ENCODE measurements around the gene CAPN2.
A peak's percentile ranks its signal among the peaks of the same experiment; 100 is the strongest.

Gene CAPN2

DNA sequence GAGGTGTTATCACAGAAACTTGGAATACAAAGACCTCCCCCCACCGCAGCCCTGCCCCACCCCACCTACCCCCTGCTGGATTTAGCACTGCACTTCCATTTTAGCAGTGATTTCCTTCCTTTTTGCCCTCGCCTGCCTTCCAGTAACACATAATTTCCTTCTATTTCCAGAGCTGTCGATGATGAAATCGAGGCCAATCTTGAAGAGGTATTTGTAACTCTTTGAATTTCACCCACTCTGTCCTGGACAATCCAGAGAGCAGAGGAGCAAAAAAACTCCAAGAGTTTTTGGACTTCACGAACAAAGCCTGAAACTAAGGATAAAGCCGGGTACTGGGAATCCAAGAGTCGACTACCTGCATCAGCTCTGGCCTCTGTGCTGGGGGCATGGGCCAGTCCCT, 49.1 kb downstream of the CAPN2 start:
- DNase-seq (ENCODE audit: low read depth): no peak

DNA sequence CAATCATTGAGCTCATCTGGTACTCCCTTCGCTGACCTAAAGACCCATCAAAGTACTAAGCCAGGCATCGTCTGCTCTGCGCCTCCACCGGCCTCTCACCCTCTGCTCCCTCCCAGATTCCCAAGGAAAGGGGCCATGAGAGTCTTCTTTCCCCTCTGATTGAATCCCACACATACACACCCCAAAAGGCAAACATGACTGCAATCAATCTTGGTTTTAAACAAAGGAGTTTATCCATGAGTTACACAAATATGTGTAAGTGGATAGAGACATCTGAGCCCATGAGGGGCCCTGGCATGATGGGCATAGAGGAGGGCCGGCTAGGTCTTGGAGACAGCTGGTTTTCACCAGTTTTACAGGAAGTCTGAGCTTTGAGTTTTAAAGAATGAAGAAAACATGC, 50.9 kb downstream of the CAPN2 start:
- no peak for DNase-seq (ENCODE audit: low read depth)

- no peak for DNase-seq (ENCODE audit: low read depth)
These were observed 51.5 kb downstream of the CAPN2 start for GRCh38 chr1:223763881-223764280.

DNA sequence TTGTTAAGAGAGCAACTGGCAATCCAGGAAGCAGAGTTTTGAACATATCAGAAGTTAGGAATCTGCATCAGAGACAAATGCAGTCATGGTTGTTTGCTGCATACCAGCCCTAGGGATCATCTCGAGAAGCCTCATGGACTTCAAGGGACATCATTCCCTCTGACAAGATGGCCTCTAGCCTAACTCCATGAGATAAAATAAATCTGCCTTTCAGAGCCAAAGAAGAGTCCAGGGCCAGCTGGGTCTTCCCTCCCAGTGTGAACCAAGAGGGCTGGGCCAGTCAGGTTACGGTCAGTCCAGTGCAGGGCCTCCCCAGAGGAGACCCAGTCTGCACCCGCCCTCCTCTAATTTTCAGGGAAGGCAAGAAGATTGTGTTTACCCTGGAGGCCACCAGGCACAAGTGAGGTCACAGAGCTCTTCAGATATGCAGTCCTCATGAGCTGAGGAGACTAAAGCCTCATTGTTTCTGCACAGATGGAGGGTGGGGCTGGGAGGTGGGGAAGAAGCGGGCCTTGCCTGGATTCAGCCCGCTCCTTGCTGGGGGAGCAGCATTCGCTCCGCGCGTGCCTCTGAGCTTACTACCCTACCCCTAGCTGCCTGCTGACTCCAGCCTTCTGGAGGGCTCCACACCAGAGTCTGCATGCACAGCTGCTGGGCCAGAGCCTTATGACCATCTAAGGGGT, 52.8 kb downstream of the CAPN2 start:
- DNase-seq (ENCODE audit: low read depth): no peak

DNA sequence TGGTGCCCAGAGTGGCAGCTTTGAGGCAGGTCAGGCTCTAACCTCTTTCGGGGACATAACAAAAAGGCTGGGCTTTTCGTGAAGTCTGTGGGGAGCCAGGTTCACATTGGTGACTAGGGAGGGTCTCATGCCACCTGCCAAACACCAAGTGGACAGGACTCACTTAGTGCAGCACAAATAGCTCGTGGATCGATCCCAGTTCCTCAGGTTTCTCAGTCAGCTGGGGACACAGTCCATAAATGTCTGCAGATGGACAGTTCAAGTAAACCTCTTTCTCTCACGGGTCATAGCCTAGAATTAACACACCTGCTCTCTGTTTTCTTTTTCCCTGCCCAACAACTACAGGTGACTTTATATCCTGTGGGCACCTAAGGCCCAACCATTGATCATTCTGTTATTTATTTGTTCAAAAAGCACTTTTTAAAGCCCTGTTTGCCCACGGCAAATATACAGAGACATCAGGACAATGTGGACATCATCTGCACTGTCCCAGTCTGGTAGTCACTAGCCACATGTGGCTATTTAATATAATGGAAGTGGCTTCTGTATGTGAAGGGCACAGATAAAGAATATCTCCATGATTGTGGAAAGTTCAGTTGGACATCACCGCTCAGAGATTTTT, 53.5 kb downstream of the CAPN2 start:
- no peak for DNase-seq (ENCODE audit: low read depth)

DNA sequence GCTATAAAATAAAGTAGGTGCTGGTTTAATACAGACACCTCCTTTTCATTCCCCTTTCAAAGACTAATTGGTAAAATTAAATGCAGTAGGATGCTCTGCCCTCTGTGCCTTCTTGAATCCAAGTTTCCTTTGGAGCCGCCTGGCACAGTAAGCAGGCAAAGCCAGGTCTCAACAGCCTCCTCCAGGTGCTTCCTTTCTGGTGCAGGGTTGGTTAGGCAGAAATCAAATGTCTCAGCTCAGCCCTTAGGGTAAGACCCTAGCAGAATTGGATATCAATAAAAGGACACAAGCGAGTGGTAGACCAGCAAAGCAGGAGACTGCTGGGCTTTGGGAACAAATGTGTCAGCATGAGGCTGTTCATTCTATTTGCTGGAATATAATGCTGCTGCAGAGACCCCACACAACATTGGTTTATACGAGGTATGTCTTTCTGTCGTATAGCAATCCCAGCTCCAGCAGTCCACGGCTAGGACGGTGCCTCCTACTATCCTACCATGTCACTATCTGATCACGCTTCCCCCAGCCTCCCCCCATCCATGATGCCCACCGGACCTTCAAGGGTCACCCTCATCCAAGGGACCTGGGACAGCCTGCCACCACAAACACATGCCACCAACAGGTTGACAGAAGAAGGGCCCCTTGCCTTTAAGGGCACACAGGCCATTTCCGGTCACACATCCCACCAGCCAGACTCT, 58.4 kb downstream of the CAPN2 start:
- DNase-seq (ENCODE audit: low read depth): no peak

GRCh38 chr1:223771469-223771813, 59.1 kb downstream of the CAPN2 start:
- no peak for DNase-seq (ENCODE audit: low read depth)

DNA sequence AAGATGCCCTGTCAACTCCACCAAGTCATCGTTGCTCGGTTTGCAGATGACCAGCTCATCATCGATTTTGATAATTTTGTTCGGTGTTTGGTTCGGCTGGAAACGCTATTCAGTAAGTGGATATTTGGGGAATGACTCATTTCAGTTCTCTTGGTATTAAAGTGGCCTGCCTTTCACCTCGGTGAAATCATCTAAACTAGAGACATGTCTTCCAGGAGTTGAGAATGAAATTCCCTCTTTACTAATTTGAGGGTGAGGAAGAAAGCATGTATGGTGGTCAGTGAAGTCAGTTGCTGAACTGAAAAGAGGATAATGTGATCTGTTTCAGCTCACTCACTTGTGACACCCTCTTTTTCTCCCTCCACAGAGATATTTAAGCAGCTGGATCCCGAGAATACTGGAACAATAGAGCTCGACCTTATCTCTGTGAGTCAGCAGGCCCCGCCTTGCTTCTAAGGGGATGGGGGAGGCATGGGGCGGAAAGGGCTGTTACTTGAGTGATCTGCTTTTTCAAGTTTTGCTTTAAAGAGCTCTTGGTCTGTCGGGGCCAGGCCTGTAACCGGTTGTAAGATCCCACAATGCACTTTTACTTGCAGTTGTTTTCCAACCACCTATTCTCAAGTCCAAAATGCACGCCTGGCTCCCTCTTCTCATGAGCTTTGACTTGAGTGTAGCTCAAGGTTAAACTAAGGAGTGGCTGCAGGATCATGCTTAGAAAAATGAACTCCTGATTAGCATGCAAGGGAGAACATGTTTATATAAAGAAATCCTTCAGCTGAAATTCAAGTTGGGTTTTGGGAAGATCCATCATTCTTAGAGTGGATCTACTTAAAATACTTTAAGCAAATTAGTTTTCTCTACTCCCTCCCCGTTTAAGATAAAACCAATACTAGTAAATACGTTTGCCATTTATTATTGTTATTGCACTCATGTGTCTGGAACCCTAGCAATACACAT, 59.8 kb downstream of the CAPN2 start:
- DNase-seq (ENCODE audit: low read depth): peak; percentile 61

DNA sequence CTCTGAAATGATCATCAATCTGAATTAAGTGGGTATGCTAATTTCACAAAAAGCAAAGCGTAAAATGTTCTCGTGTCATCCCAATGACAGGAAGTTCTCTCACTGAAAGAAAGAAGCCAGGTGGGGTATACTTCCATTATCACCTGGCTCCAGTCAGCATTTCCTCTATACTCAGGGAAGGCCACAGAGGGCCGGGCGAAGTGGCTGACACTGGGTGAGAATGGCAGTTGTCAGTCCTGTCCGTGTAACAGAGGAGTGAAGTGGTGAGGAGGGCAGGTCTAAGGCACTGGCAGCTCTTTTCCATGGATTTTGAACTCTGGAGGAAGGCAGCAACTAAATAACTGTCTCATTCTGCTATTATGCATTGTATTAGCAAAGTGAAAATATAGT, 60.4 kb downstream of the CAPN2 start:
- no peak for DNase-seq (ENCODE audit: low read depth)

- no peak for DNase-seq (ENCODE audit: low read depth)
These were observed 61.9 kb downstream of the CAPN2 start for GRCh38 chr1:223774134-223774814.

- DNase-seq (ENCODE audit: low read depth): peak; percentile 36
These were observed 62.7 kb downstream of the CAPN2 start for GRCh38 chr1:223775054-223775453.

GRCh38 chr1:223775711-223776074, 63.4 kb downstream of the CAPN2 start:
- DNase-seq (ENCODE audit: low read depth): no peak

- DNase-seq (ENCODE audit: low read depth): peak; percentile 28
These were observed 63.9 kb downstream of the CAPN2 start for GRCh38 chr1:223776075-223776814.

GRCh38 chr1:223776826-223777454, 64.6 kb downstream of the CAPN2 start:
- no peak for DNase-seq (ENCODE audit: low read depth)

DNA sequence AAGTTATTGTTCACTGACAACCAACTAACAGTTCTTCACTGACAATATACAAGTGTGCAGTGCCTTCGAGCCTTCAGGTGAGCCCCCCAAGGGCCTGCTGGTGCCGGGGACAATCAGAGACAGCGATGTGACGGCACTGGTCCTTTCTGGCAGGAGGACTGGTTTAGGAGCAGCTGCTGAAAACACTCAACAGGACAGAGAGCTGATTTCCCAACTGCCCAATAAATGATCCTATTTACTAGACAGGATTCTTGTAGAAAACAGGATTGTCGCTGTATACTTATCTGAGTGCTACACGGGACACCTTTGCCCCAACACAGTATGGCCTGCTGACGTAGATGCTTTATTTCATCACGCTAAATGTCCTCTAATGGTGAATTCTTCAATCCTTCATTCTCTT, 68.0 kb downstream of the CAPN2 start:
- no peak for DNase-seq (ENCODE audit: low read depth)

DNA sequence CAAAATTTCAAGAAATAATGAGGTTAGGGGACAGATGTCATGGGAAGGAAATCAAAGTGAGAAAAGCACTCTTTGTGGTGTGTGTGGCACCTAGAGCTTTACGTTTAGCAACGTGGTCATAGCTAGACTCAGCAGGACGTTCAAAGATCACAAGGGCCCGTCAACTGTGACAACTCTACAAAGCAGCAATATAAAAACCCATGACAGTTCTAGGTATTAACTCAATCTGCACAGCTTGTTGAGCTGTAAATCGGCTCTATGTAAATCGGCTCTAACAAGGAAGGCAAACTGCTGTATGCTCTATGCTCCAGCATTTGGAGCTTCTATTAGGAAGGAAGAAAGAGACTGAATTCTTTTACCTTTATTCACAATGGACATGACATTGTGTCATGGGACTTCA, 68.6 kb downstream of the CAPN2 start:
- no peak for DNase-seq (ENCODE audit: low read depth)

- DNase-seq (ENCODE audit: low read depth): peak; percentile 23
These were observed 71.3 kb downstream of the CAPN2 start for GRCh38 chr1:223783676-223784075.

- DNase-seq (ENCODE audit: low read depth): no peak
These were observed 72.2 kb downstream of the CAPN2 start for GRCh38 chr1:223784541-223784940.

DNA sequence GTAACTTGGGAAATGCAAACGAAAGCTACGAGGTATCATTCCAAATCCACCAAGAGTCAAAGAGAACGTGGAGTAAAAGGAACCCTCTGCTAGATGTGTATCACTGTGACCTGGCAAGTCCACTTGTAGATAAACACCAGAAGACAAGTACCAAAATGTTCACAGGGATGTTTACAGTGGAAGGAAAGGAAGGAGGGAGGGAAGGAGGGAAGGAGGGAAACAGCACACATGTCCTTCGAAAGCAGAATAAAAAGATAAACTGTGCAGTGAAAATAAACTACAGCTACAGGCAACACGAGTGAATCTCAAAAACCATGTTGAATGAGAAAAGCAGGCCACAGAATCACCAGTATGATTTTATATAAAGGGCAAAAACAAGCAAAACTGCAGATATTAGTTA, 73.5 kb downstream of the CAPN2 start:
- DNase-seq (ENCODE audit: low read depth): no peak

DNA sequence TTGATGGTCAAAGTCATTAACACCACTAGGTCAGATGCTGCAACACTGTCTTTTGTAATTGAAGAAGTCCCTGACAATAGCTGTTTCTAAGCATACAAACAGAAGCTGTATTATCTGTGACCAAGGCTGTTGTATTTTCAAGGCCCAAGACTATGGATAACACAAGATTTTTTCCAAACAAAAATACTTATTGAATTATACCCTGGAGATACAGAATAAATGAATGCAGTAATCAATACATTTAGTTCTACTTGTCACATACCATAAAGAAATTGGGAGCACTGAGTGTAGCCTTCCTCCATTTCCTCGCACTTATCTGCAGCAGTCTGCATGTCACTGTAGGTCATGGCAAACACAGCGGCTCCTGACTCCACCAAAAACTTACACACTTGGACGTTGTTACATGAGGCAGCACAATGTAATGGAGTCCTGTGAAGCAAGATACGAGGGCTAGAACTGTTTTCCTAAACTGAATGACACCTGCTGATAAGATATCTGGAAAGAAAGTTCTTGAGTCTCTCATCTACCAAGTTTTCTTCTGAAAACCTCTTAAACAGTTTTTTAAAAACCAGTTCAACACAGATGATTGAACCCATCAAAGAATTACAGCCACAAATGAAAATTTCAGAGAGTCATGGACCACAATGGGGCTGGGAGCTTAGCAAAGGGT, 76.5 kb downstream of the CAPN2 start:
- DNase-seq (ENCODE audit: low read depth): no peak

All from fibroblast of the conjunctiva (primary cell).